Esophagus squamous epithelium (tissue), 4 donors: ENCODE measurements around the gene SNAP29.

Experiments
- POLR2A ChIP-seq, 4 donors: fragments of 450-650 bp; IDR thresholded peaks; one replicate each; pipeline ENCODE4 v1.6.1; 2017; ENCODE audit warnings: antibody characterized with exemption in 4 of 4, mild to moderate bottlenecking in 4 of 4, moderate library complexity in 3 of 4
- TF ChIP-seq, protein P1 (sequence below), 6 experiments: fragments of 450-650 bp in 4 of 6; fragments of 200-600 bp in 2 of 6; sonication (generic) in 2 of 6; IDR thresholded peaks; one replicate each; pipeline ENCODE4 v1.5.1; 2016 to 2019; ENCODE audit warnings: antibody characterized with exemption in 6 of 6, mild to moderate bottlenecking in 4 of 6, moderate library complexity in 4 of 6

DNA sequence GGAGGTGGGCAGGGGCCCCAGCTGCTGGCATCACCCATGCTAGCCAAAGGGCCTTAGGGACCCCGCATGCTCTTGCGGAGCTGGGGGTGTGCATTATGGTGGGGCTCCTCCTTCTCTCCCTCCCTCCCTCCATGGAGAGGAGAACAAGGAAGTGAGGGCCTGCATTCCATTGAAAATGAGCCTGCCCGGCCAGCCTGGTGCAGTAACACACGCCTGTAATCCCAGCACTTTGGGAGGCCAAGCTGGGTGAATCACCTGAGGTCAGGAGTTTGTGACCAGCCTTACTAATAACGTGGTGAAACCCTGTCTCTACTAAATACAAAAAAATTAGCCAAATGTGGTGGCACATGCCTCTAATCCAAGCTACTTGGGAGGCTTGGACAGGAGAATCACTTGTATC lies 22.4 kb downstream of the SNAP29 start:
- TF ChIP-seq, protein P1, sequence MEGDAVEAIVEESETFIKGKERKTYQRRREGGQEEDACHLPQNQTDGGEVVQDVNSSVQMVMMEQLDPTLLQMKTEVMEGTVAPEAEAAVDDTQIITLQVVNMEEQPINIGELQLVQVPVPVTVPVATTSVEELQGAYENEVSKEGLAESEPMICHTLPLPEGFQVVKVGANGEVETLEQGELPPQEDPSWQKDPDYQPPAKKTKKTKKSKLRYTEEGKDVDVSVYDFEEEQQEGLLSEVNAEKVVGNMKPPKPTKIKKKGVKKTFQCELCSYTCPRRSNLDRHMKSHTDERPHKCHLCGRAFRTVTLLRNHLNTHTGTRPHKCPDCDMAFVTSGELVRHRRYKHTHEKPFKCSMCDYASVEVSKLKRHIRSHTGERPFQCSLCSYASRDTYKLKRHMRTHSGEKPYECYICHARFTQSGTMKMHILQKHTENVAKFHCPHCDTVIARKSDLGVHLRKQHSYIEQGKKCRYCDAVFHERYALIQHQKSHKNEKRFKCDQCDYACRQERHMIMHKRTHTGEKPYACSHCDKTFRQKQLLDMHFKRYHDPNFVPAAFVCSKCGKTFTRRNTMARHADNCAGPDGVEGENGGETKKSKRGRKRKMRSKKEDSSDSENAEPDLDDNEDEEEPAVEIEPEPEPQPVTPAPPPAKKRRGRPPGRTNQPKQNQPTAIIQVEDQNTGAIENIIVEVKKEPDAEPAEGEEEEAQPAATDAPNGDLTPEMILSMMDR (IDR thresholded peaks at IDR 0.05) = no peak
- no peak for TF ChIP-seq POLR2A (IDR thresholded peaks at IDR 0.05)
